ENCODE results near the gene INSR. TPM values are rescaled to one million over a fixed set of nuclear protein-coding genes. Genes with fewer than 3 reads are reported as not detected.

Gene INSR
- total RNA-seq, 1 experiment from 2014 or later = 35.9 TPM

GRCh38 chr19:7069042-7069903 lies 224.9 kb downstream of the INSR start, which contains the start of gene ZNF557:
Gene ZNF557 (plus strand): TSS chr19:7069703. CDS start chr19:7075075, 5,372 bp downstream.
- TF ChIP-seq SP1 (CRISPR knock-in tag; conservative IDR thresholded peaks at IDR 0.05) = peak; percentile 63
- TF ChIP-seq AR (CRISPR knock-in tag; IDR thresholded peaks at IDR 0.05) = no peak
- TF ChIP-seq HMGA2 (CRISPR knock-in tag; IDR thresholded peaks at IDR 0.05) = 0 out of 2 replicates have a peak, but pooled peaks have one; percentile 19
- TF ChIP-seq ZNF671 (CRISPR knock-in tag; IDR thresholded peaks at IDR 0.05) = no peak
- 0 out of 2 replicates have a peak, but pooled peaks have one; percentile 29 for TF ChIP-seq ESRRA (CRISPR knock-in tag; IDR thresholded peaks at IDR 0.05; ENCODE audit: borderline replicate concordance)
- peak; percentile 56; the same call in 1 of the 2 replicates for TF ChIP-seq GABPB1 (CRISPR knock-in tag; IDR thresholded peaks at IDR 0.05)
- TF ChIP-seq ETV6 (CRISPR knock-in tag; IDR thresholded peaks at IDR 0.05) = peak; percentile 32; the same call in 1 of the 2 replicates
- no peak for TF ChIP-seq NFATC4 (CRISPR knock-in tag; IDR thresholded peaks at IDR 0.05)
- TF ChIP-seq ZNF263 (CRISPR knock-in tag; IDR thresholded peaks at IDR 0.05; ENCODE audit: low read depth) = no peak
- no peak for TF ChIP-seq CTCF (IDR thresholded peaks at IDR 0.05)
- no peak for TF ChIP-seq CREB1 (CRISPR knock-in tag; IDR thresholded peaks at IDR 0.05)
- H3K9me3 Mint-ChIP-seq = peaks cover 34% of the 10 kb centered on the region
- CTCF ChIA-PET = interaction anchor here (0.5 to 1.5 kb wide), 12 partner anchors 24 to 1101 kb away, joined by 3 to 11 read pairs (median 4); a partner anchor contains a TSS
- POLR2A ChIA-PET = interaction anchor here (0.6 to 1.1 kb wide), 5 partner anchors 30 to 1165 kb away, joined by 3 to 4 read pairs (median 3); partner anchors contain the start of genes NDUFA11 and VMAC
- H3K27me3 Mint-ChIP-seq (ENCODE audit: low read depth) = no peaks in the 10 kb centered on the region
- H3K4me1 Mint-ChIP-seq = no peaks in the 10 kb centered on the region
- peak; percentile 99 for DNase-seq (ENCODE audit: low spot score)
- peak within 1 kb of the TSS; percentile 94 for H3K4me3 Mint-ChIP-seq
- peak; percentile 100 for ATAC-seq
- H3K27ac Mint-ChIP-seq = peak within 1 kb of the TSS; percentile 91
- H3K36me3 Mint-ChIP-seq = peaks cover 23% of the 10 kb centered on the region

GRCh38 chr19:7068599-7068998 lies 225.6 kb downstream of the INSR start:
- Mint-ChIP-seq H3K4me3 (peak overlapping the region; percentile 94), H3K36me3 (peaks cover 23% of the 10 kb centered on the region), H3K27me3 (ENCODE audit: low read depth) (no peaks in the 10 kb centered on the region), H3K4me1 (no peaks in the 10 kb centered on the region), H3K9me3 (peaks cover 41% of the 10 kb centered on the region), H3K27ac (no peak overlapping the region)
- CTCF ChIA-PET = interaction anchor here (0.5 to 1.5 kb wide), 6 partner anchors 31 to 720 kb away, joined by 3 to 11 read pairs (median 5); a partner anchor contains a TSS
- POLR2A ChIA-PET = interaction anchor here (0.6 to 0.7 kb wide), 2 partner anchors 31 to 105 kb away, joined by 3 to 4 read pairs; no protein-coding TSS in a partner anchor
- ATAC-seq (no peak), DNase-seq (ENCODE audit: low spot score) (no peak)
- no peak for TF ChIP-seq JAZF1 (CRISPR knock-in tag; IDR thresholded peaks at IDR 0.05)
- TF ChIP-seq ZNF425 (CRISPR knock-in tag; conservative IDR thresholded peaks at IDR 0.05) = no peak
- TF ChIP-seq MAX (CRISPR knock-in tag; IDR thresholded peaks at IDR 0.05) = no peak
- no peak for TF ChIP-seq ZNF138 (CRISPR knock-in tag; conservative IDR thresholded peaks at IDR 0.05)
- TF ChIP-seq AR (CRISPR knock-in tag; IDR thresholded peaks at IDR 0.05) = no peak
- TF ChIP-seq ZBTB21 (CRISPR knock-in tag; IDR thresholded peaks at IDR 0.05; ENCODE audit: borderline replicate concordance) = no peak
- TF ChIP-seq PRRX2 (CRISPR knock-in tag; IDR thresholded peaks at IDR 0.05) = no peak
- TF ChIP-seq NR2C2 (CRISPR knock-in tag; IDR thresholded peaks at IDR 0.05) = no peak
- no peak for TF ChIP-seq NR3C1 (CRISPR knock-in tag; conservative IDR thresholded peaks at IDR 0.05; ENCODE audit: low read depth)
- no peak for TF ChIP-seq MXD4 (CRISPR knock-in tag; IDR thresholded peaks at IDR 0.05; ENCODE audit: borderline replicate concordance)
- TF ChIP-seq NR1H2 (CRISPR knock-in tag; IDR thresholded peaks at IDR 0.05) = no peak
- TF ChIP-seq SOX15 (CRISPR knock-in tag; IDR thresholded peaks at IDR 0.05) = no peak

Measured in WTC11 (cell line).